Stimulated activated CD8-positive, alpha-beta memory T cell treated with anti-CD3 and anti-CD28 coated beads, Interleukin-15, amount 100 ng/mL, for 24 hours (primary cell): ENCODE data around the gene TMC4.
"Not testable (repeated sequence)": the region's sequence is repeated elsewhere in the genome, so short reads cannot be mapped to it uniquely, and the experiment has no call there.

Experiments
- DNase-seq: peaks from one replicate; pipeline ENCODE4 v3.0.0-alpha.2; 2020; ENCODE audit warnings: low read depth

TMC4 gene

GRCh38 chr19:54172471-54173358, at the start of gene TMC4:
Gene TMC4, minus strand, starts transcription at chr19:54173160. Its CDS starts 43 bp downstream, at chr19:54173117.
- DNase-seq: no peak

GRCh38 chr19:54221947-54222346, 49.0 kb upstream of the TMC4 start:
- DNase-seq: not testable (repeated sequence)

- DNase-seq: not testable (repeated sequence)
Observed at GRCh38 chr19:54219702-54220101, 46.7 kb upstream of the TMC4 start.

- DNase-seq: no peak
Observed at GRCh38 chr19:54218960-54219661, 46.2 kb upstream of the TMC4 start.

GRCh38 chr19:54218259-54218658, 45.3 kb upstream of the TMC4 start:
- DNase-seq: no peak

- not testable (repeated sequence) for DNase-seq
Observed at GRCh38 chr19:54217517-54218247, 44.7 kb upstream of the TMC4 start.

- DNase-seq: no peak
Observed at GRCh38 chr19:54216869-54217268, 43.9 kb upstream of the TMC4 start.

GRCh38 chr19:54214734-54215133, 41.8 kb upstream of the TMC4 start:
- DNase-seq: not testable (repeated sequence)

GRCh38 chr19:54214217-54214616, 41.3 kb upstream of the TMC4 start:
- DNase-seq: not testable (repeated sequence)

- no peak for DNase-seq
Observed at GRCh38 chr19:54211235-54211634, 38.3 kb upstream of the TMC4 start.

GRCh38 chr19:54209811-54210494, 37.0 kb upstream of the TMC4 start:
- no peak for DNase-seq

GRCh38 chr19:54209058-54209810, 36.3 kb upstream of the TMC4 start:
- no peak for DNase-seq

GRCh38 chr19:54208784-54209057, 35.8 kb upstream of the TMC4 start:
- DNase-seq: no peak

- no peak for DNase-seq
Observed at GRCh38 chr19:54207983-54208783, 35.2 kb upstream of the TMC4 start.

- DNase-seq: no peak
Observed at GRCh38 chr19:54207676-54207982, 34.7 kb upstream of the TMC4 start.

GRCh38 chr19:54207193-54207592, 34.2 kb upstream of the TMC4 start:
- DNase-seq: not testable (repeated sequence)

- no peak for DNase-seq
Observed at GRCh38 chr19:54206831-54207177, 33.8 kb upstream of the TMC4 start.

- no peak for DNase-seq
Observed at GRCh38 chr19:54206030-54206830, 33.3 kb upstream of the TMC4 start.

- DNase-seq: no peak
Observed at GRCh38 chr19:54204767-54205468, 32.0 kb upstream of the TMC4 start.
